Stimulated activated CD8-positive, alpha-beta memory T cell treated with anti-CD3 and anti-CD28 coated beads, Interleukin-12 subunit alpha, Interleukin-12 subunit beta, amount 100 ng/mL, for 24 hours (primary cell): ENCODE data around the gene CMTR1.
"Not testable (repeated sequence)": the region's sequence is repeated elsewhere in the genome, so short reads cannot be mapped to it uniquely, and the experiment has no call there.

ENCODE experiments used
- DNase-seq: peaks from one replicate; pipeline ENCODE4 v3.0.0-alpha.2; 2020; ENCODE audit errors: extremely low read depth

The CMTR1 gene

GRCh38 chr6:37491830-37492208 is 58.8 kb downstream of the CMTR1 start:
- no peak for DNase-seq

GRCh38 chr6:37492236-37492972 is 59.4 kb downstream of the CMTR1 start:
- no peak for DNase-seq

DNA sequence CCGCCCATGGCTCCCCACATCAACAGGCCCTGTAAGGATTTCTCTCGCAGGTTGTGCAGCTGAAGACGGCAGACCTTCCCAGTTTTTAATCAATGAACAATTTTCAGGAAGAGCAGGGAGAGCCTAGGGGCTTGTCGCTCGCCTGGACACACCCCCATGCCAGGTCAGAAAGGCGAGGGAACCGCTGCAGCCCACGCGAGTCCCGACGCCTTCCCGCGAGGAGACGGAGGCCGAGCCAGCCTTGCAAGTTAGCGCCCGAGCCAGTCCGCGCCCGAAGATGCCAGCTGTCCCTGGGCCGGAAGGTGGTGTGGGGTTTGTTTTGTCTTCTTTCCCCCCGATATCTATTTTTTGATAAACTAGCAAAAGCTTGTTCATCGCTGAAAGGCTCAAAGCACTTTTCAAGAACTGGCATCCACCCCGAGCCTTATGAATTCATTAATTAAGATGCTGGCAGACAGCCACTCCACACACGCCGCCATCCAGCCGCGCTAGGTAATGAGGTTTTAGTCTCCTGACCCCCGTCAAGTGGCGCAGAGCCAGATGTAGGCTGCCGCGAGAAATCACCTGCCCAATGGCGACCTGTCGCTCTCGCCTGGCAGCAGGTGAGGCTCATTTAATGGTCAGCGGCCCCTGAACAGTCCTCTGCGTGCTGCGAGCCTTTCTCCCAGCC is 60.1 kb downstream of the CMTR1 start:
- DNase-seq: no peak

GRCh38 chr6:37493661-37493995 is 60.6 kb downstream of the CMTR1 start:
- DNase-seq: no peak

DNA sequence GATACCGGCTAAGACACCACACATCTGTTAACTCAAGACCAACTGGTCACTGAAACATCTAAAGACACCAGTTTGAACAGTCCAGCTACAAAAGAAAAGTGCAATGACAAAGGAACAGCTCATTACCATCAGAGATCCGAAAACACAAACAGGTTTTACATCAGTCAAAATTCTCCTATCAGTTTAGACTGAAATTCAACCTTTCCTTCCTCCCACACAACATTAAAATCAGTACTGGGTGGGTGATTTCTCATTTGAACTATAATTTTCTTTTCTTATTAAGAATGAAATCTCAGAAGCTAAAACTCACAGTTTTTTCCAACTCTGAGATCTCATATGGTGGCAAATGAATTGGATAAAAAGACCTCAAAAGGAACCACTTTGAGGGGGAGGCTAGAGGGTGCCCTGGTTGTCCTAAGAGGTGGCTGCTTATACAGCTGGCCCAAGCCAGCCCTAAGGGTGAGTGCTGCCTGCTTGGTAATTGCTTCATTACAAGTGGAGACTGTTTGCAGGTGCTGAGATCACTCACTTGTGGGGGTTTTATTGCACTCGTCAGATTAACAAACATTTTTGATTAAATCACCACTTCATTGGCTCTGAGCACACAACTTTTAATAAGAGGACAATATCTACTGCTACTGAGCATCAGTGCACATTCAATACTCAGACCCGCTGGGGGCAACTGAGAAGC is 62.4 kb downstream of the CMTR1 start:
- DNase-seq: no peak

- DNase-seq: no peak
Measured at GRCh38 chr6:37496951-37497885, 64.2 kb downstream of the CMTR1 start.

GRCh38 chr6:37499433-37500293 is 66.6 kb downstream of the CMTR1 start, which contains the start of gene CCDC167:
CCDC167 (minus strand) TSS chr6:37499893; CDS start chr6:37499863, 30 bp downstream.
- DNase-seq: peak; percentile 96

- no peak for DNase-seq
Measured at GRCh38 chr6:37500294-37500608, 67.2 kb downstream of the CMTR1 start.

GRCh38 chr6:37500904-37501303 is 67.9 kb downstream of the CMTR1 start:
- not testable (repeated sequence) for DNase-seq

- DNase-seq: no peak
Measured at GRCh38 chr6:37501632-37502491, 68.8 kb downstream of the CMTR1 start.

GRCh38 chr6:37502703-37503291 is 69.8 kb downstream of the CMTR1 start:
- DNase-seq: no peak

DNA sequence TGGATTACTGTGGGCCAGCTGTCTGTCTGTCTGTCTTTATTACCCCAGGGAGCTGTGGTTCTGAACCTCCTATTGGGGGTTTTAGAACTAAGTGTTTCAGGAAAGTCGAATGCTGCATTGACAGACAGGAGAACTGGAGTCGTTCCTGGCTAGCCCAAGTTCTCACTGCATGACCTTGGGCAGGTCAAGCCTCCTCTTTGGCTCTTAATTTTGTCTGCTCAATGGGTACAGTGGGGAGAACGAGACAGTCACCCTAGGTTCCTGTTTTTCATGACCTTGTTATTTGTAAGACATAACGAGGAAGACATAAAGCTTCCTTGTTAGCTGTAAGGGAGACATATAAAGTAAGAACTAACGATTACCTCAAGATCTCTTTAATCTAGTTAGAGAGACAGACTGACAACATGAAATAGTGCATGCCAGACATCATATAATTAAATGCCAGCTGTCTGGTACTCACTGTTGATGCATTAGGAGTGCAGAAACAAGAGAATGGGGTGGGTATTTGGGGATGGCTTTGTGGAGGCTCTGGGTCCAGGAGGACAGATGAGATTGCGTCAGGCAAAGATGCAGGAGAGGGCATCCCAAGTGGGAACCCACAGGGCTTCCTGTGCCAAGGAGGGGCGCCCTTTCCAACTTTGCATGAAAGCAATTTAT is 70.4 kb downstream of the CMTR1 start:
- no peak for DNase-seq

- no peak for DNase-seq
Measured at GRCh38 chr6:37504024-37504423, 71.0 kb downstream of the CMTR1 start.

GRCh38 chr6:37506479-37506878 is 73.5 kb downstream of the CMTR1 start:
- no peak for DNase-seq

DNA sequence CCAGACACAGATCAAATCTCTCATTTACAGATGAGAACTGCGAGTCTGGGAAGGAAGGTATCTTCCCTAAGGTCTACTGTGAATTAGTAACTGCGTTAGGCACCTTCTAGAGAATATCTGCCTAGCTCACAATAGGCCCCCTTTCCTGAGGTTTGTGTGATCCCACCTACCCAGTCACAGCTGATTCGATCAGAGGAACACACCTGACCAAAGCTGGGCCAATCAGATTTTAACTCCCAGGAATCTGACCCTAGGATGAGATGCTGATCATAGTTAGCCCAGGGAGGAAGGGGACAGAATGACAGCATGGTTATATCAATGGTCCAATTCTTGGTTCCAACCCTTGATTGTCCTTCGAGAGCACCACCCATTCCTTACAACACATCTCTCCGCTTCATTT is 74.1 kb downstream of the CMTR1 start:
- no peak for DNase-seq

- no peak for DNase-seq
Measured at GRCh38 chr6:37507690-37508421, 74.8 kb downstream of the CMTR1 start.

DNA sequence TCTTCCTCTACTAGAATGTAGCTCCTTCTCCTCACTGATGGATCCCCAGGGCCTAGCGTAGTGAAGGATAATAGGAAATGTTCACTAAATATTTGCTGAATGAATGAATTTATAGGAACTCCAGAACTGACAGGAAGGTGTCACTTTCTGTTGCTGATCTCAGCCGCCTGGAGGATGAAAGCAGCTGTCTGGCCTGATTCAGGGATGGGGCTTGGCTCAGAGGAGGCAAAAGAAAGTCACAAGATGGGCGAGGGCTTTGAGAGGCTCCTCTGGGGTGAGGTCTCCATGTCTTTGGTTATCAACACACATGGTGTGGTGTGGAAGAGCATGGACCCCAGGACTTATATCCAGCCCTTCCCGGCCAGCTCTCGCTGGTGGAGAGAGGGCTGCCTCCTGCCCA is 78.2 kb downstream of the CMTR1 start:
- no peak for DNase-seq

GRCh38 chr6:37511910-37512399 is 78.9 kb downstream of the CMTR1 start:
- no peak for DNase-seq
